ENCODE results near the gene ACKR2. TPM values are rescaled to one million over a fixed set of nuclear protein-coding genes. Genes with fewer than 3 reads are reported as not detected.

The ACKR2 gene
- total RNA-seq, 1 experiment from 2014 or later, result 0.28 TPM

DNA sequence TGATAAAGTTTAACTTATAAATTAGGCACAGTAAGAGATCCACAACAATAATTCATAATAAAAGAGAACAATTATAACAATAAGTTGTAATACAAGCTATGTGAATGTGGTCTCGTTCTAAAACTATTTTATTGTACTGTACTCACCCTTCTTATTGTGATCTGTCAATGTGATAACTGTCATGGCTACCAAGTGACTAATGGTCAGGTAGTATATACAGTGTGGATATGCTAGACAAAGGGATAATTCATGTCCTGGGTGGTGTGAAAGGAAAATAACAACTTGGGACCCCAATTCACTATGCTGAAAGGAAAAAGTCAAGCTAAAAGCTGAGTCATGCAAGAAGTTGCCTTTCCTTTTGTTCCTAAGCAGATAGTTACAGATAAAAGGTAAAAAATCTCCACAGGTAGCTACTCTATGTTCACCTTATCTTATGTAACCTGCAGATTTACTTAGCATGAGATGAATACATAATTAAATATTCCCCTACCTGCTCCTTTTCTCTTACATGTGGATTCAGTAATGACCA, 77.1 kb downstream of the ACKR2 start (continued):
- TF ChIP-seq, protein P1, sequence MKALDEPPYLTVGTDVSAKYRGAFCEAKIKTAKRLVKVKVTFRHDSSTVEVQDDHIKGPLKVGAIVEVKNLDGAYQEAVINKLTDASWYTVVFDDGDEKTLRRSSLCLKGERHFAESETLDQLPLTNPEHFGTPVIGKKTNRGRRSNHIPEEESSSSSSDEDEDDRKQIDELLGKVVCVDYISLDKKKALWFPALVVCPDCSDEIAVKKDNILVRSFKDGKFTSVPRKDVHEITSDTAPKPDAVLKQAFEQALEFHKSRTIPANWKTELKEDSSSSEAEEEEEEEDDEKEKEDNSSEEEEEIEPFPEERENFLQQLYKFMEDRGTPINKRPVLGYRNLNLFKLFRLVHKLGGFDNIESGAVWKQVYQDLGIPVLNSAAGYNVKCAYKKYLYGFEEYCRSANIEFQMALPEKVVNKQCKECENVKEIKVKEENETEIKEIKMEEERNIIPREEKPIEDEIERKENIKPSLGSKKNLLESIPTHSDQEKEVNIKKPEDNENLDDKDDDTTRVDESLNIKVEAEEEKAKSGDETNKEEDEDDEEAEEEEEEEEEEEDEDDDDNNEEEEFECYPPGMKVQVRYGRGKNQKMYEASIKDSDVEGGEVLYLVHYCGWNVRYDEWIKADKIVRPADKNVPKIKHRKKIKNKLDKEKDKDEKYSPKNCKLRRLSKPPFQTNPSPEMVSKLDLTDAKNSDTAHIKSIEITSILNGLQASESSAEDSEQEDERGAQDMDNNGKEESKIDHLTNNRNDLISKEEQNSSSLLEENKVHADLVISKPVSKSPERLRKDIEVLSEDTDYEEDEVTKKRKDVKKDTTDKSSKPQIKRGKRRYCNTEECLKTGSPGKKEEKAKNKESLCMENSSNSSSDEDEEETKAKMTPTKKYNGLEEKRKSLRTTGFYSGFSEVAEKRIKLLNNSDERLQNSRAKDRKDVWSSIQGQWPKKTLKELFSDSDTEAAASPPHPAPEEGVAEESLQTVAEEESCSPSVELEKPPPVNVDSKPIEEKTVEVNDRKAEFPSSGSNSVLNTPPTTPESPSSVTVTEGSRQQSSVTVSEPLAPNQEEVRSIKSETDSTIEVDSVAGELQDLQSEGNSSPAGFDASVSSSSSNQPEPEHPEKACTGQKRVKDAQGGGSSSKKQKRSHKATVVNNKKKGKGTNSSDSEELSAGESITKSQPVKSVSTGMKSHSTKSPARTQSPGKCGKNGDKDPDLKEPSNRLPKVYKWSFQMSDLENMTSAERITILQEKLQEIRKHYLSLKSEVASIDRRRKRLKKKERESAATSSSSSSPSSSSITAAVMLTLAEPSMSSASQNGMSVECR (CRISPR knock-in tag; IDR thresholded peaks at IDR 0.05; ENCODE audit: borderline replicate concordance), result no peak
- TF ChIP-seq, protein P2, sequence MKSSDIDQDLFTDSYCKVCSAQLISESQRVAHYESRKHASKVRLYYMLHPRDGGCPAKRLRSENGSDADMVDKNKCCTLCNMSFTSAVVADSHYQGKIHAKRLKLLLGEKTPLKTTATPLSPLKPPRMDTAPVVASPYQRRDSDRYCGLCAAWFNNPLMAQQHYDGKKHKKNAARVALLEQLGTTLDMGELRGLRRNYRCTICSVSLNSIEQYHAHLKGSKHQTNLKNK (CRISPR knock-in tag; IDR thresholded peaks at IDR 0.05), result no peak
- TF ChIP-seq, protein P3, sequence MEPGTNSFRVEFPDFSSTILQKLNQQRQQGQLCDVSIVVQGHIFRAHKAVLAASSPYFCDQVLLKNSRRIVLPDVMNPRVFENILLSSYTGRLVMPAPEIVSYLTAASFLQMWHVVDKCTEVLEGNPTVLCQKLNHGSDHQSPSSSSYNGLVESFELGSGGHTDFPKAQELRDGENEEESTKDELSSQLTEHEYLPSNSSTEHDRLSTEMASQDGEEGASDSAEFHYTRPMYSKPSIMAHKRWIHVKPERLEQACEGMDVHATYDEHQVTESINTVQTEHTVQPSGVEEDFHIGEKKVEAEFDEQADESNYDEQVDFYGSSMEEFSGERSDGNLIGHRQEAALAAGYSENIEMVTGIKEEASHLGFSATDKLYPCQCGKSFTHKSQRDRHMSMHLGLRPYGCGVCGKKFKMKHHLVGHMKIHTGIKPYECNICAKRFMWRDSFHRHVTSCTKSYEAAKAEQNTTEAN (CRISPR knock-in tag; IDR thresholded peaks at IDR 0.05), result no peak
- TF ChIP-seq NR2C2 (CRISPR knock-in tag; IDR thresholded peaks at IDR 0.05) (no peak), ZNF396 (CRISPR knock-in tag; IDR thresholded peaks at IDR 0.05; ENCODE audit: borderline replicate concordance) (no peak), FOXP1 (CRISPR knock-in tag; IDR thresholded peaks at IDR 0.05; ENCODE audit: borderline replicate concordance) (no peak), ATF1 (CRISPR knock-in tag; IDR thresholded peaks at IDR 0.05) (no peak)
- TF ChIP-seq, protein P4, sequence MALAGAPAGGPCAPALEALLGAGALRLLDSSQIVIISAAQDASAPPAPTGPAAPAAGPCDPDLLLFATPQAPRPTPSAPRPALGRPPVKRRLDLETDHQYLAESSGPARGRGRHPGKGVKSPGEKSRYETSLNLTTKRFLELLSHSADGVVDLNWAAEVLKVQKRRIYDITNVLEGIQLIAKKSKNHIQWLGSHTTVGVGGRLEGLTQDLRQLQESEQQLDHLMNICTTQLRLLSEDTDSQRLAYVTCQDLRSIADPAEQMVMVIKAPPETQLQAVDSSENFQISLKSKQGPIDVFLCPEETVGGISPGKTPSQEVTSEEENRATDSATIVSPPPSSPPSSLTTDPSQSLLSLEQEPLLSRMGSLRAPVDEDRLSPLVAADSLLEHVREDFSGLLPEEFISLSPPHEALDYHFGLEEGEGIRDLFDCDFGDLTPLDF (CRISPR knock-in tag; IDR thresholded peaks at IDR 0.05), result no peak
- TF ChIP-seq, protein P5, sequence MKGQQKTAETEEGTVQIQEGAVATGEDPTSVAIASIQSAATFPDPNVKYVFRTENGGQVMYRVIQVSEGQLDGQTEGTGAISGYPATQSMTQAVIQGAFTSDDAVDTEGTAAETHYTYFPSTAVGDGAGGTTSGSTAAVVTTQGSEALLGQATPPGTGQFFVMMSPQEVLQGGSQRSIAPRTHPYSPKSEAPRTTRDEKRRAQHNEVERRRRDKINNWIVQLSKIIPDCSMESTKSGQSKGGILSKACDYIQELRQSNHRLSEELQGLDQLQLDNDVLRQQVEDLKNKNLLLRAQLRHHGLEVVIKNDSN (CRISPR knock-in tag; IDR thresholded peaks at IDR 0.05), result no peak
- TF ChIP-seq, protein P6, sequence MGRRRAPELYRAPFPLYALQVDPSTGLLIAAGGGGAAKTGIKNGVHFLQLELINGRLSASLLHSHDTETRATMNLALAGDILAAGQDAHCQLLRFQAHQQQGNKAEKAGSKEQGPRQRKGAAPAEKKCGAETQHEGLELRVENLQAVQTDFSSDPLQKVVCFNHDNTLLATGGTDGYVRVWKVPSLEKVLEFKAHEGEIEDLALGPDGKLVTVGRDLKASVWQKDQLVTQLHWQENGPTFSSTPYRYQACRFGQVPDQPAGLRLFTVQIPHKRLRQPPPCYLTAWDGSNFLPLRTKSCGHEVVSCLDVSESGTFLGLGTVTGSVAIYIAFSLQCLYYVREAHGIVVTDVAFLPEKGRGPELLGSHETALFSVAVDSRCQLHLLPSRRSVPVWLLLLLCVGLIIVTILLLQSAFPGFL (CRISPR knock-in tag; IDR thresholded peaks at IDR 0.05; ENCODE audit: borderline replicate concordance), result no peak

DNA sequence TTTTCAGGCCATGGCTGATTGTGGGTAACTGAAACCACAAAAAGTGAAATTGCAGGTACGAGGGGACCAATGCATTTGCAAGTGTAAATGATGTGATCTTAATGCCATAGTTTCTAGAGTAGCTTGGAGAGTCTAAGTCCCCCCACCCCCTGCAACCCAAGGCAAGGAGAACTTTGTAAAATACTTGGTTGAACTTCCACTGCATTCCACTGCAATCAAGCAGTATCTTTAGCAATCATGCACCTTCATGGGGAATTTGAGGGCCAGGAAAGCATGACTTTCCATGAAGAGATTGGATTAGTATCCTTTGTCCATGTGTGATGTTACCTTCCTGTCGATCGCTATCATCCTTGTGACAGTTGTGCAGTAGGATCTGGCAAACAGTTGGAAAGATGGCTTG, 77.8 kb downstream of the ACKR2 start:
- DNase-seq (ENCODE audit: low spot score) (no peak), ATAC-seq (no peak)
- ChIA-PET POLR2A (no interaction called here), CTCF (interaction anchor here (2.0 kb wide), 1 partner anchor 56 kb away, joined by 6 read pairs; no protein-coding TSS in a partner anchor)
- TF ChIP-seq, protein P7, sequence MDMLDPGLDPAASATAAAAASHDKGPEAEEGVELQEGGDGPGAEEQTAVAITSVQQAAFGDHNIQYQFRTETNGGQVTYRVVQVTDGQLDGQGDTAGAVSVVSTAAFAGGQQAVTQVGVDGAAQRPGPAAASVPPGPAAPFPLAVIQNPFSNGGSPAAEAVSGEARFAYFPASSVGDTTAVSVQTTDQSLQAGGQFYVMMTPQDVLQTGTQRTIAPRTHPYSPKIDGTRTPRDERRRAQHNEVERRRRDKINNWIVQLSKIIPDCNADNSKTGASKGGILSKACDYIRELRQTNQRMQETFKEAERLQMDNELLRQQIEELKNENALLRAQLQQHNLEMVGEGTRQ (CRISPR knock-in tag; IDR thresholded peaks at IDR 0.05), result no peak
- TF ChIP-seq, protein P8, sequence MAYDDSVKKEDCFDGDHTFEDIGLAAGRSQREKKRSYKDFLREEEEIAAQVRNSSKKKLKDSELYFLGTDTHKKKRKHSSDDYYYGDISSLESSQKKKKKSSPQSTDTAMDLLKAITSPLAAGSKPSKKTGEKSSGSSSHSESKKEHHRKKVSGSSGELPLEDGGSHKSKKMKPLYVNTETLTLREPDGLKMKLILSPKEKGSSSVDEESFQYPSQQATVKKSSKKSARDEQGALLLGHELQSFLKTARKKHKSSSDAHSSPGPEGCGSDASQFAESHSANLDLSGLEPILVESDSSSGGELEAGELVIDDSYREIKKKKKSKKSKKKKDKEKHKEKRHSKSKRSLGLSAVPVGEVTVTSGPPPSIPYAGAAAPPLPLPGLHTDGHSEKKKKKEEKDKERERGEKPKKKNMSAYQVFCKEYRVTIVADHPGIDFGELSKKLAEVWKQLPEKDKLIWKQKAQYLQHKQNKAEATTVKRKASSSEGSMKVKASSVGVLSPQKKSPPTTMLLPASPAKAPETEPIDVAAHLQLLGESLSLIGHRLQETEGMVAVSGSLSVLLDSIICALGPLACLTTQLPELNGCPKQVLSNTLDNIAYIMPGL (CRISPR knock-in tag; IDR thresholded peaks at IDR 0.05), result no peak
- TF ChIP-seq SMAD4 (CRISPR knock-in tag; IDR thresholded peaks at IDR 0.05) (no peak), NFATC4 (CRISPR knock-in tag; IDR thresholded peaks at IDR 0.05) (no peak), ZNF138 (CRISPR knock-in tag; conservative IDR thresholded peaks at IDR 0.05) (no peak), RELA (CRISPR knock-in tag; IDR thresholded peaks at IDR 0.05; ENCODE audit: borderline replicate concordance) (no peak), JAZF1 (CRISPR knock-in tag; IDR thresholded peaks at IDR 0.05) (no peak), NR3C1 (CRISPR knock-in tag; conservative IDR thresholded peaks at IDR 0.05; ENCODE audit: low read depth) (no peak), ZNF263 (CRISPR knock-in tag; IDR thresholded peaks at IDR 0.05; ENCODE audit: low read depth) (no peak), KAT7 (CRISPR knock-in tag; IDR thresholded peaks at IDR 0.05; ENCODE audit: borderline replicate concordance) (no peak)
- TF ChIP-seq, protein P6 (CRISPR knock-in tag; IDR thresholded peaks at IDR 0.05; ENCODE audit: borderline replicate concordance), result no peak
- Mint-ChIP-seq H3K27ac (no peak overlapping the region), H3K27me3 (ENCODE audit: low read depth) (peaks cover 4% of the 10 kb centered on the region; the same call in 1 of the 2 replicates), H3K4me3 (no peak overlapping the region), H3K4me1 (peaks cover 46% of the 10 kb centered on the region), H3K9me3 (peaks cover 7% of the 10 kb centered on the region; the same call in 1 of the 2 replicates), H3K36me3 (no peaks in the 10 kb centered on the region)
